ENCODE measurements around the gene FGFBP3. TPM values are rescaled to one million over a fixed set of nuclear protein-coding genes. Genes with fewer than 3 reads are reported as not detected.

Gene FGFBP3
- total RNA-seq, 1 experiment from 2014 or later, result 68.2 TPM

GRCh38 chr10:91910467-91910866 lies 1.2 kb upstream of the FGFBP3 start:
- H3K27ac Mint-ChIP-seq, result no peak overlapping the region
- ChIA-PET CTCF (interaction anchor here (0.7 to 1.1 kb wide), 3 partner anchors 30 to 152 kb away, joined by 3 to 4 read pairs (median 3); no protein-coding TSS in a partner anchor), POLR2A (no interaction called here)
- no peak for DNase-seq (ENCODE audit: low spot score)
- no peak for ATAC-seq
- H3K4me3 Mint-ChIP-seq, result no peak overlapping the region
- H3K36me3 Mint-ChIP-seq, result peaks cover 11% of the 10 kb centered on the region
- H3K9me3 Mint-ChIP-seq, result no peaks in the 10 kb centered on the region
- peaks cover 29% of the 10 kb centered on the region for H3K4me1 Mint-ChIP-seq
- TF ChIP-seq MXD4 (CRISPR knock-in tag; IDR thresholded peaks at IDR 0.05; ENCODE audit: borderline replicate concordance), result no peak
- no peak for TF ChIP-seq USF2 (CRISPR knock-in tag; IDR thresholded peaks at IDR 0.05)
- TF ChIP-seq PREB (CRISPR knock-in tag; IDR thresholded peaks at IDR 0.05; ENCODE audit: borderline replicate concordance), result no peak
- no peak for TF ChIP-seq E2F1 (CRISPR knock-in tag; IDR thresholded peaks at IDR 0.05)
- TF ChIP-seq FOXJ3 (CRISPR knock-in tag; IDR thresholded peaks at IDR 0.05; ENCODE audit: borderline replicate concordance), result no peak
- no peak for TF ChIP-seq IRF1 (CRISPR knock-in tag; IDR thresholded peaks at IDR 0.05)
- TF ChIP-seq OVOL2 (CRISPR knock-in tag; IDR thresholded peaks at IDR 0.05; ENCODE audit: borderline replicate concordance), result no peak
- no peak for TF ChIP-seq ZNF121 (CRISPR knock-in tag; IDR thresholded peaks at IDR 0.05)
- TF ChIP-seq CREB1 (CRISPR knock-in tag; IDR thresholded peaks at IDR 0.05), result no peak
- no peak for TF ChIP-seq E2F4 (CRISPR knock-in tag; IDR thresholded peaks at IDR 0.05; ENCODE audit: borderline replicate concordance, low read depth)
- TF ChIP-seq FOXP4 (CRISPR knock-in tag; IDR thresholded peaks at IDR 0.05), result no peak
- no peak for TF ChIP-seq ZNF423 (CRISPR knock-in tag; IDR thresholded peaks at IDR 0.05)
- TF ChIP-seq ARID4B (CRISPR knock-in tag; IDR thresholded peaks at IDR 0.05; ENCODE audit: borderline replicate concordance), result no peak
- no peak for TF ChIP-seq ATF1 (CRISPR knock-in tag; IDR thresholded peaks at IDR 0.05)
- no peak for TF ChIP-seq NR3C1 (CRISPR knock-in tag; conservative IDR thresholded peaks at IDR 0.05; ENCODE audit: low read depth)
- H3K27me3 Mint-ChIP-seq (ENCODE audit: low read depth), result no peaks in the 10 kb centered on the region
